HCT116 (cell line): Measurements from ENCODE around the gene ERN1. TPM values are rescaled to one million over a fixed set of nuclear protein-coding genes. Genes with fewer than 3 reads are reported as not detected.

Experiments used
- ATAC-seq: fragments of 200-7000 bp; cut with Tn5 transposase; 2 replicates; pipeline ENCODE4 v1.9.1; 2020; ENCODE audit warnings: mild to moderate bottlenecking, moderate library complexity
- BruUV-seq: library from RNA; stranded (reverse); fragments of 400-500 nt; replicated peaks from 2 replicates; lab custom pipeline; 2021; lab: Mats Ljungman, UMichigan
- CTCF ChIA-PET: fragments of 300-600 bp; sonication (Branson Sonifier 250); formaldehyde crosslinking; loops from one replicate; lab custom pipeline; 2021; ENCODE audit warnings: antibody characterized with exemption; lab: Charles Lee
- POLR2A ChIA-PET: fragments of 300-600, 350-600 bp; sonication (Branson Sonifier 250); formaldehyde crosslinking; loops from one replicate; lab custom pipeline; 2021; ENCODE audit warnings: antibody characterized with exemption; lab: Charles Lee
- RAD21 ChIA-PET, 2 experiments: fragments of 300-600 bp; sonication (Branson Sonifier 250); formaldehyde crosslinking; loops; one replicate each; lab custom pipeline; 2023; ENCODE audit warnings: low total read pairs in 2 of 2; ENCODE audit not compliant: uncharacterized antibody in 2 of 2, unreplicated experiment in 2 of 2, low non-redundant PET in 1 of 2; lab: Charles Lee
- DNase-seq: peaks from one replicate; pipeline ENCODE4 v3.0.0-alpha.2; 2010; ENCODE audit warnings: low read depth, low spot score
- H2AFZ ChIP-seq: fragments of 200-600 bp; shearing (Covaris generic), sonication (generic); 2 replicates; pipeline ENCODE4 v1.6.1; 2017; ENCODE audit warnings: low read depth, mixed run types, mixed read lengths, antibody characterized with exemption, low read length; ENCODE audit not compliant: poor library complexity, severe bottlenecking
- H3K27ac ChIP-seq: 2 replicates; pipeline ENCODE4 v1.5.1; 2012; ENCODE audit warnings: low read depth, low read length
- H3K27me3 ChIP-seq: fragments of 200-600 bp; sonication (generic); 2 replicates; pipeline ENCODE4 v1.6.1; 2016; ENCODE audit warnings: mixed run types, low read length, mixed read lengths; ENCODE audit not compliant: insufficient read depth
- H3K36me3 ChIP-seq, 2 experiments: fragments of 200-500 bp in 1 of 2; fragments of 200-600 bp in 1 of 2; sonication (Bioruptor generic) in 1 of 2; sonication (generic) in 1 of 2; 2 replicates each; pipeline versions ENCODE4 v1.5.1 to v1.6.1; 2014 to 2016; ENCODE audit warnings: low read length in 2 of 2, inconsistent platforms in 1 of 2, mixed read lengths in 1 of 2, mixed run types in 1 of 2; ENCODE audit not compliant: insufficient read depth in 2 of 2, control insufficient read depth in 1 of 2
- H3K4me1 ChIP-seq, 2 experiments: fragments of 200-600 bp in 1 of 2; sonication (generic) in 1 of 2; 2 replicates each; pipeline versions ENCODE4 v1.5.1 to v1.6.1; 2012 to 2017; ENCODE audit warnings: low read length in 2 of 2, inconsistent platforms in 1 of 2, mild to moderate bottlenecking in 1 of 2, mixed read lengths in 1 of 2, mixed run types in 1 of 2, moderate library complexity in 1 of 2; ENCODE audit not compliant: insufficient read depth in 2 of 2, control insufficient read depth in 1 of 2
- H3K4me2 ChIP-seq: fragments of 200-600 bp; sonication (generic); 2 replicates; pipeline ENCODE4 v1.6.1; 2017; ENCODE audit warnings: mixed run types, low read length, mixed read lengths
- H3K4me3 ChIP-seq, 2 experiments: fragments of 200-600 bp in 1 of 2; sonication (generic) in 1 of 2; replicated peaks in 1 of 2; 2 replicates each; pipeline ENCODE4 v1.5.1; 2011 to 2016; ENCODE audit warnings: low read length in 2 of 2, control low read depth in 1 of 2, low read depth in 1 of 2, mild to moderate bottlenecking in 1 of 2, mixed read lengths in 1 of 2, mixed run types in 1 of 2
- H3K79me2 ChIP-seq: fragments of 200-600 bp; sonication (generic); 2 replicates; pipeline ENCODE4 v1.6.1; 2017; ENCODE audit warnings: mild to moderate bottlenecking, mixed run types, low read length, moderate library complexity, mixed read lengths; ENCODE audit not compliant: insufficient read depth
- H3K9ac ChIP-seq: fragments of 200-600 bp; sonication (generic); 2 replicates; pipeline ENCODE4 v1.6.1; 2016; ENCODE audit warnings: low read length, mixed read lengths
- H3K9me2 ChIP-seq: fragments of 200-600 bp; sonication (generic), shearing (Covaris generic); 2 replicates; pipeline ENCODE4 v1.6.1; 2017; ENCODE audit warnings: mixed run types, mild to moderate bottlenecking, moderate library complexity; ENCODE audit not compliant: insufficient read depth
- H3K9me3 ChIP-seq, 2 experiments: fragments of 200-500 bp in 1 of 2; fragments of 200-600 bp in 1 of 2; sonication (Bioruptor generic) in 1 of 2; sonication (generic) in 1 of 2; 2 replicates each; pipeline ENCODE4 v1.6.1; 2014 to 2017; ENCODE audit warnings: low read length in 2 of 2, mixed read lengths in 2 of 2, inconsistent platforms in 1 of 2, low read depth in 1 of 2, mild to moderate bottlenecking in 1 of 2, mixed run types in 1 of 2, moderate library complexity in 1 of 2; ENCODE audit not compliant: control insufficient read depth in 1 of 2, insufficient read depth in 1 of 2
- H4K20me1 ChIP-seq: fragments of 200-600 bp; sonication (generic), shearing (Covaris generic); 2 replicates; pipeline ENCODE4 v1.6.1; 2017; ENCODE audit warnings: mixed run types, mild to moderate bottlenecking, moderate library complexity; ENCODE audit not compliant: insufficient read depth
- CBX3 ChIP-seq: IDR thresholded peaks from 2 replicates; pipeline ENCODE4 v1.6.1; 2012; ENCODE audit warnings: low read depth
- CEBPB ChIP-seq: IDR thresholded peaks from 2 replicates; pipeline ENCODE4 v1.6.1; 2012; ENCODE audit warnings: low read depth
- CTCF ChIP-seq, 3 experiments: fragments of 200-600 bp in 1 of 3; sonication (generic) in 1 of 3; IDR thresholded peaks in 2 of 3; conservative IDR thresholded peaks in 1 of 3; 2 replicates each; pipeline ENCODE4 v1.5.1; 2012 to 2017; ENCODE audit warnings: low read depth in 2 of 3, low read length in 2 of 3, antibody characterized with exemption in 1 of 3, borderline replicate concordance in 1 of 3, control low read depth in 1 of 3, mild to moderate bottlenecking in 1 of 3, mixed read lengths in 1 of 3, mixed run types in 1 of 3, moderate library complexity in 1 of 3; ENCODE audit not compliant: insufficient read depth in 1 of 3
- EGR1 ChIP-seq: IDR thresholded peaks from 2 replicates; pipeline ENCODE4 v1.6.1; 2012; ENCODE audit warnings: low read depth
- ELF1 ChIP-seq: IDR thresholded peaks from 2 replicates; pipeline ENCODE4 v1.6.1; 2012; ENCODE audit warnings: low read depth, borderline replicate concordance
- EZH2 ChIP-seq: fragments of 200-600 bp; sonication (generic); IDR thresholded peaks from 2 replicates; pipeline ENCODE4 v1.6.1; 2017; ENCODE audit warnings: antibody characterized with exemption, mixed run types
- EZH2phosphoT487 ChIP-seq: fragments of 200-600 bp; IDR thresholded peaks from 2 replicates; pipeline ENCODE4 v1.6.1; 2018; ENCODE audit warnings: antibody characterized with exemption, borderline replicate concordance
- POLR2AphosphoS5 ChIP-seq: IDR thresholded peaks from 2 replicates; pipeline ENCODE4 v1.6.1; 2011; ENCODE audit warnings: mild to moderate bottlenecking, low read depth, low read length, moderate library complexity
- RAD21 ChIP-seq: IDR thresholded peaks from 2 replicates; pipeline ENCODE4 v1.6.1; 2012; ENCODE audit warnings: low read depth, mild to moderate bottlenecking
- SIN3A ChIP-seq: IDR thresholded peaks from 2 replicates; pipeline ENCODE4 v1.6.1; 2012; ENCODE audit warnings: low read depth
- SP1 ChIP-seq: IDR thresholded peaks from 2 replicates; pipeline ENCODE4 v1.6.1; 2012; ENCODE audit warnings: low read depth
- SRF ChIP-seq: IDR thresholded peaks from 2 replicates; pipeline ENCODE4 v1.6.1; 2012; ENCODE audit warnings: low read depth
- YY1 ChIP-seq: IDR thresholded peaks from 2 replicates; pipeline ENCODE4 v1.6.1; 2011; ENCODE audit warnings: low read length, low read depth, moderate library complexity, mild to moderate bottlenecking; ENCODE audit not compliant: insufficient replicate concordance; ENCODE audit errors: extremely low read depth
- ZFX ChIP-seq: fragments of 450-650 bp; IDR thresholded peaks from 2 replicates; pipeline ENCODE4 v1.6.1; 2017
- ZNF274 ChIP-seq: fragments of 200-500 bp; sonication (Bioruptor generic); IDR thresholded peaks from 2 replicates; pipeline ENCODE4 v1.6.1; 2014; ENCODE audit warnings: mild to moderate bottlenecking, low read depth, low read length, inconsistent platforms
- intact Hi-C: fragments of 100-400 bp; cut with micrococcal nuclease; formaldehyde crosslinking; loops from 2 replicates; pipeline ENCODE4 v1.10.0; 2022
- total RNA-seq: library from RNA; stranded (reverse); gene quantifications from one replicate; pipeline ENCODE4 v1.2.1, GENCODE V29; 2021; ENCODE audit not compliant: unreplicated experiment
- TF ChIP-seq, protein P1 (sequence below): IDR thresholded peaks from 2 replicates; pipeline ENCODE4 v1.6.1; 2011; ENCODE audit warnings: mild to moderate bottlenecking, low read length, moderate library complexity; ENCODE audit not compliant: insufficient replicate concordance; ENCODE audit errors: extremely low read depth
- TF ChIP-seq, protein P2 (sequence below): IDR thresholded peaks from 2 replicates; pipeline ENCODE4 v1.6.1; 2012
- TF ChIP-seq, protein P3 (sequence below): IDR thresholded peaks from 2 replicates; pipeline ENCODE4 v1.6.1; 2012

ERN1 gene
- total RNA-seq, 1 experiment from 2014 or later = 28.2 TPM

DNA sequence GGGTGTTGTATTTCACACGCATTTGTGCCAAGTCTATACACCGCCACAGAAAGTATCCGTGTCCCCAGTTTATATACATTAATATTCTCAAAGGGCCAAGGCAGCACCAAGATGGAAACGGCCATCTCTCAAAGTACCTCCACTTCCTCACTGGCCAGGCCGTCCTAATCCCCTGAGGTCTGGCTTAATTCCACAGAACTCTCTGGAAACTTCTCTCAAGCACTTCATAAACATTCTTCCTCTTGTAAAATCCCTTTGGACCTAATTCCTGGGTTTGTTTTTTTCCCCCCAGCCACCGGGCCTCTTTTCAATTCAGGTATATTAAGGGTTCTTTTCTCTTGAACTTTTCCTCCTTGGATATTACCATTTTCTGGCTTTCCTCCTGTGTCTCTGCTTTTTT lies 5.1 kb upstream of the ERN1 start:
- H3K9ac ChIP-seq = no peak overlapping the region
- no peaks in the 10 kb centered on the region for H3K27me3 ChIP-seq
- no peak overlapping the region for H2AFZ ChIP-seq
- ChIA-PET POLR2A (interaction anchor here (2.2 to 5.4 kb wide), 2 partner anchors 11 to 106 kb away, joined by 21 to 57 read pairs; no protein-coding TSS in a partner anchor), CTCF (interaction anchor here (0.8 to 8.2 kb wide), 7 partner anchors 14 to 284 kb away, joined by 3 to 519 read pairs (median 30); partner anchors contain the start of gene GH1), RAD21 (interaction anchor here in 1 of 2 experiments (3.0 to 3.6 kb wide), 2 partner anchors 71 to 107 kb away, joined by 36 to 66 read pairs; no protein-coding TSS in a partner anchor)
- no peak for ATAC-seq
- peaks cover 2 to 8% of the 10 kb centered on the region in 2 experiments; a peak in 3 of 4 replicates for H3K4me1 ChIP-seq
- no peak overlapping the region for H3K27ac ChIP-seq
- H3K9me3 ChIP-seq = no peaks in the 10 kb centered on the region
- H3K9me2 ChIP-seq = no peaks in the 10 kb centered on the region
- DNase-seq = no peak
- no peak overlapping the region for H3K4me2 ChIP-seq
- H4K20me1 ChIP-seq = no peaks in the 10 kb centered on the region
- H3K79me2 ChIP-seq = no peaks in the 10 kb centered on the region
- BruUV-seq = no TSS peak
- TF ChIP-seq ELF1 = no peak
- TF ChIP-seq POLR2AphosphoS5 = no peak
- TF ChIP-seq, protein P1, sequence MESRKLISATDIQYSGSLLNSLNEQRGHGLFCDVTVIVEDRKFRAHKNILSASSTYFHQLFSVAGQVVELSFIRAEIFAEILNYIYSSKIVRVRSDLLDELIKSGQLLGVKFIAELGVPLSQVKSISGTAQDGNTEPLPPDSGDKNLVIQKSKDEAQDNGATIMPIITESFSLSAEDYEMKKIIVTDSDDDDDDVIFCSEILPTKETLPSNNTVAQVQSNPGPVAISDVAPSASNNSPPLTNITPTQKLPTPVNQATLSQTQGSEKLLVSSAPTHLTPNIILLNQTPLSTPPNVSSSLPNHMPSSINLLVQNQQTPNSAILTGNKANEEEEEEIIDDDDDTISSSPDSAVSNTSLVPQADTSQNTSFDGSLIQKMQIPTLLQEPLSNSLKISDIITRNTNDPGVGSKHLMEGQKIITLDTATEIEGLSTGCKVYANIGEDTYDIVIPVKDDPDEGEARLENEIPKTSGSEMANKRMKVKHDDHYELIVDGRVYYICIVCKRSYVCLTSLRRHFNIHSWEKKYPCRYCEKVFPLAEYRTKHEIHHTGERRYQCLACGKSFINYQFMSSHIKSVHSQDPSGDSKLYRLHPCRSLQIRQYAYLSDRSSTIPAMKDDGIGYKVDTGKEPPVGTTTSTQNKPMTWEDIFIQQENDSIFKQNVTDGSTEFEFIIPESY = no peak
- no peak for TF ChIP-seq EZH2
- no peak for TF ChIP-seq RAD21
- no peak for TF ChIP-seq CTCF (IDR thresholded peaks at IDR 0.05 in 2 of 3, conservative IDR thresholded peaks at IDR 0.05 in 1 of 3; ENCODE audit: borderline replicate concordance in 1 of 3, insufficient read depth in 1 of 3, low read depth in 2 of 3, low read length in 2 of 3)
- no peak for TF ChIP-seq SRF
- no peak for TF ChIP-seq CBX3
- TF ChIP-seq, protein P2, sequence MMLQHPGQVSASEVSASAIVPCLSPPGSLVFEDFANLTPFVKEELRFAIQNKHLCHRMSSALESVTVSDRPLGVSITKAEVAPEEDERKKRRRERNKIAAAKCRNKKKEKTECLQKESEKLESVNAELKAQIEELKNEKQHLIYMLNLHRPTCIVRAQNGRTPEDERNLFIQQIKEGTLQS = no peak
- no peak for TF ChIP-seq EZH2phosphoT487
- TF ChIP-seq CEBPB = no peak
- no peak for TF ChIP-seq SP1
- TF ChIP-seq YY1 = no peak
- TF ChIP-seq ZFX = no peak
- TF ChIP-seq, protein P3, sequence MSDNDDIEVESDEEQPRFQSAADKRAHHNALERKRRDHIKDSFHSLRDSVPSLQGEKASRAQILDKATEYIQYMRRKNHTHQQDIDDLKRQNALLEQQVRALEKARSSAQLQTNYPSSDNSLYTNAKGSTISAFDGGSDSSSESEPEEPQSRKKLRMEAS = no peak
- no peak for TF ChIP-seq SIN3A
- TF ChIP-seq ZNF274 = no peak
- no peak for TF ChIP-seq EGR1
- H3K36me3 ChIP-seq = no peaks in the 10 kb centered on the region
- no peak overlapping the region for H3K4me3 ChIP-seq
- intact Hi-C loops = loop anchor here (5.0 kb wide), 1 partner anchor 147 kb away; no protein-coding TSS in a partner anchor
